Endothelial cell of umbilical vein (primary cell): ENCODE data around the gene SH2D3C.

ENCODE experiments used
- EZH2 ChIP-seq: IDR thresholded peaks from 2 replicates; pipeline ENCODE4 v1.6.1; 2012; ENCODE audit warnings: borderline replicate concordance, low read depth, mild to moderate bottlenecking, moderate library complexity, low read length, inconsistent platforms; ENCODE audit not compliant: severe bottlenecking
- GATA2 ChIP-seq: IDR thresholded peaks from 2 replicates; pipeline ENCODE4 v1.7.0; 2011; ENCODE audit warnings: low read depth, mild to moderate bottlenecking, moderate library complexity, mixed read lengths, low read length; ENCODE audit not compliant: insufficient read length, insufficient read depth
- JUN ChIP-seq: IDR thresholded peaks from 2 replicates; pipeline ENCODE4 v1.6.1; 2011; ENCODE audit warnings: borderline replicate concordance, low read depth; ENCODE audit not compliant: insufficient read length, insufficient read depth
- MYC ChIP-seq: IDR thresholded peaks from one replicate; pipeline ENCODE4 v1.6.1; 2011; ENCODE audit warnings: mild to moderate bottlenecking, low read depth, low read length
- POLR2A ChIP-seq: IDR thresholded peaks from 2 replicates; pipeline ENCODE4 v1.6.1; 2012; ENCODE audit warnings: low read depth, mild to moderate bottlenecking, control low read depth, low read length
- POLR2AphosphoS5 ChIP-seq: IDR thresholded peaks from 2 replicates; pipeline ENCODE4 v1.6.1; 2012; ENCODE audit warnings: low read depth, mild to moderate bottlenecking, control low read depth, low read length, moderate library complexity; ENCODE audit not compliant: insufficient read depth
- TF ChIP-seq, protein P1 (sequence below), 2 donors: IDR thresholded peaks; 1 replicate in 1 of 2; 2 replicates in 1 of 2; pipeline ENCODE4 v1.5.1; 2011; ENCODE audit warnings: low read length in 2 of 2, mild to moderate bottlenecking in 2 of 2, moderate library complexity in 2 of 2, control low read depth in 1 of 2, inconsistent platforms in 1 of 2, low read depth in 1 of 2; ENCODE audit not compliant: insufficient read depth in 1 of 2; ENCODE audit errors: extremely low read depth in 1 of 2

- TF ChIP-seq, protein P1, sequence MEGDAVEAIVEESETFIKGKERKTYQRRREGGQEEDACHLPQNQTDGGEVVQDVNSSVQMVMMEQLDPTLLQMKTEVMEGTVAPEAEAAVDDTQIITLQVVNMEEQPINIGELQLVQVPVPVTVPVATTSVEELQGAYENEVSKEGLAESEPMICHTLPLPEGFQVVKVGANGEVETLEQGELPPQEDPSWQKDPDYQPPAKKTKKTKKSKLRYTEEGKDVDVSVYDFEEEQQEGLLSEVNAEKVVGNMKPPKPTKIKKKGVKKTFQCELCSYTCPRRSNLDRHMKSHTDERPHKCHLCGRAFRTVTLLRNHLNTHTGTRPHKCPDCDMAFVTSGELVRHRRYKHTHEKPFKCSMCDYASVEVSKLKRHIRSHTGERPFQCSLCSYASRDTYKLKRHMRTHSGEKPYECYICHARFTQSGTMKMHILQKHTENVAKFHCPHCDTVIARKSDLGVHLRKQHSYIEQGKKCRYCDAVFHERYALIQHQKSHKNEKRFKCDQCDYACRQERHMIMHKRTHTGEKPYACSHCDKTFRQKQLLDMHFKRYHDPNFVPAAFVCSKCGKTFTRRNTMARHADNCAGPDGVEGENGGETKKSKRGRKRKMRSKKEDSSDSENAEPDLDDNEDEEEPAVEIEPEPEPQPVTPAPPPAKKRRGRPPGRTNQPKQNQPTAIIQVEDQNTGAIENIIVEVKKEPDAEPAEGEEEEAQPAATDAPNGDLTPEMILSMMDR (IDR thresholded peaks at IDR 0.05; ENCODE audit: extremely low read depth in 1 of 2, insufficient read depth in 1 of 2, low read depth in 1 of 2, low read length in 2 of 2), result no peak
- TF ChIP-seq MYC, result no peak
- TF ChIP-seq POLR2A, result no peak
- no peak for TF ChIP-seq POLR2AphosphoS5
- TF ChIP-seq EZH2, result no peak
- TF ChIP-seq GATA2, result no peak
- no peak for TF ChIP-seq JUN
These were observed 5.9 kb downstream of the SH2D3C start for GRCh38 chr9:127772603-127773002.
